Neural cell (in vitro differentiated cells): ENCODE measurements around the gene RSRP1. TPM values are rescaled to one million over a fixed set of nuclear protein-coding genes. Genes with fewer than 3 reads are reported as not detected.

Source experiments
- H2AFZ ChIP-seq: fragments of 200-600, 300-800 bp; sonication (generic), shearing (Covaris generic); 2 replicates; pipeline ENCODE4 v1.6.0; 2014; ENCODE audit warnings: low read depth, mild to moderate bottlenecking, antibody characterized with exemption, low read length, moderate library complexity
- H3F3A ChIP-seq: fragments of 200-600 bp; shearing (Covaris generic); 2 replicates; pipeline ENCODE4 v1.6.1; 2016; ENCODE audit warnings: mild to moderate bottlenecking, moderate library complexity, mixed read lengths, antibody characterized with exemption, low read length; ENCODE audit not compliant: insufficient read depth, poor library complexity, severe bottlenecking
- H3K27ac ChIP-seq: fragments of 200-600, 300-800 bp; sonication (generic), shearing (Covaris generic); 2 replicates; pipeline ENCODE4 v1.5.1; 2014; ENCODE audit warnings: mild to moderate bottlenecking, low read length, moderate library complexity
- H3K27me3 ChIP-seq: fragments of 300-800, 200-600 bp; sonication (generic), shearing (Covaris generic); 2 replicates; pipeline ENCODE4 v1.6.0; 2014; ENCODE audit warnings: mild to moderate bottlenecking, low read depth, low read length, moderate library complexity; ENCODE audit not compliant: insufficient read depth
- H3K36me3 ChIP-seq: fragments of 300-800, 200-600 bp; sonication (generic), shearing (Covaris generic); 2 replicates; pipeline ENCODE4 v1.5.1; 2014; ENCODE audit warnings: mild to moderate bottlenecking, antibody characterized with exemption, low read length, moderate library complexity; ENCODE audit not compliant: insufficient read depth
- H3K4me2 ChIP-seq: fragments of 300-800, 200-600 bp; sonication (generic), shearing (Covaris generic); 2 replicates; pipeline ENCODE4 v1.6.0; 2014; ENCODE audit warnings: mild to moderate bottlenecking, low read length
- H3K4me3 ChIP-seq: fragments of 300-800, 200-600 bp; sonication (generic), shearing (Covaris generic); 2 replicates; pipeline ENCODE4 v1.5.1; 2014; ENCODE audit warnings: mild to moderate bottlenecking, low read length, moderate library complexity
- H3K79me2 ChIP-seq: fragments of 200-600 bp; shearing (Covaris generic); replicated peaks from 2 replicates; pipeline ENCODE4 v1.6.0; 2014; ENCODE audit warnings: mild to moderate bottlenecking, low read length, moderate library complexity; ENCODE audit not compliant: insufficient read depth
- H3K9ac ChIP-seq: fragments of 300-800, 200-600 bp; sonication (generic), shearing (Covaris generic); 2 replicates; pipeline ENCODE4 v1.6.1; 2016; ENCODE audit warnings: mild to moderate bottlenecking, low read length, mixed read lengths
- H3K9me2 ChIP-seq: fragments of 200-600 bp; shearing (Covaris generic); 2 replicates; pipeline ENCODE4 v1.6.1; 2016; ENCODE audit warnings: mild to moderate bottlenecking, low read length, mixed read lengths; ENCODE audit not compliant: insufficient read depth
- H3K9me3 ChIP-seq: fragments of 200-600, 300-800 bp; sonication (generic), shearing (Covaris generic); 2 replicates; pipeline ENCODE4 v1.6.1; 2016; ENCODE audit warnings: mild to moderate bottlenecking, mixed run types, low read length, moderate library complexity, mixed read lengths
- H4K20me1 ChIP-seq: fragments of 200-600 bp; shearing (Covaris generic); 2 replicates; pipeline ENCODE4 v1.6.1; 2016; ENCODE audit warnings: mild to moderate bottlenecking, mixed run types; ENCODE audit not compliant: insufficient read depth
- CTCF ChIP-seq: fragments of 450-650 bp; IDR thresholded peaks from 2 replicates; pipeline ENCODE4 v1.5.1; 2014; ENCODE audit warnings: antibody characterized with exemption, mild to moderate bottlenecking, moderate library complexity; ENCODE audit not compliant: poor library complexity, severe bottlenecking
- EP300 ChIP-seq: fragments of 450-650 bp; conservative IDR thresholded peaks from 2 replicates; pipeline ENCODE4 v1.6.1; 2014; ENCODE audit warnings: antibody characterized with exemption, mild to moderate bottlenecking, moderate library complexity; ENCODE audit not compliant: poor library complexity, severe bottlenecking
- EZH2 ChIP-seq: fragments of 200-600, 300-800 bp; shearing (Covaris generic), sonication (generic); IDR thresholded peaks from 2 replicates; pipeline ENCODE4 v1.6.1; 2014; ENCODE audit warnings: antibody characterized with exemption, low read length, borderline replicate concordance, mild to moderate bottlenecking; ENCODE audit not compliant: insufficient read depth, poor library complexity, severe bottlenecking
- MXI1 ChIP-seq: fragments of 450-650 bp; conservative IDR thresholded peaks from 2 replicates; pipeline ENCODE4 v1.6.1; 2014; ENCODE audit warnings: antibody characterized with exemption, mild to moderate bottlenecking; ENCODE audit not compliant: poor library complexity, severe bottlenecking
- POLR2AphosphoS5 ChIP-seq: IDR thresholded peaks from 2 replicates; pipeline ENCODE4 v1.6.1; 2012
- RAD21 ChIP-seq: fragments of 450-650 bp; conservative IDR thresholded peaks from 2 replicates; pipeline ENCODE4 v1.6.1; 2014; ENCODE audit warnings: antibody characterized with exemption, mild to moderate bottlenecking, moderate library complexity
- REST ChIP-seq: IDR thresholded peaks from 2 replicates; pipeline ENCODE4 v1.6.1; 2012; ENCODE audit warnings: borderline replicate concordance
- SMC3 ChIP-seq: fragments of 450-650 bp; conservative IDR thresholded peaks from 2 replicates; pipeline ENCODE4 v1.6.1; 2014; ENCODE audit warnings: antibody characterized with exemption, mild to moderate bottlenecking, moderate library complexity; ENCODE audit not compliant: poor library complexity
- TAF1 ChIP-seq: IDR thresholded peaks from 2 replicates; pipeline ENCODE4 v1.6.1; 2012; ENCODE audit warnings: low read depth
- polyA plus RNA-seq: library from polyadenylated mRNA; depleted of rRNA; stranded (reverse); fragments of >200 nt; gene quantifications from 2 replicates; pipeline ENCODE4 v1.2.3, GENCODE V29; 2014

Gene RSRP1
- polyA plus RNA-seq, 1 donor from 2014 or later: 152 TPM

GRCh38 chr1:25217598-25218232 lies 29.5 kb downstream of the RSRP1 start:
- Histone ChIP-seq H3K27me3 (no peaks in the 10 kb centered on the region), H3K27ac (no peak overlapping the region), H3K9me2 (no peaks in the 10 kb centered on the region), H3K79me2 (no peaks in the 10 kb centered on the region), H2AFZ (no peak overlapping the region), H4K20me1 (no peaks in the 10 kb centered on the region), H3F3A (no peaks in the 10 kb centered on the region), H3K9ac (no peak overlapping the region), H3K4me3 (no peak overlapping the region), H3K4me2 (no peak overlapping the region), H3K36me3 (no peaks in the 10 kb centered on the region), H3K9me3 (no peaks in the 10 kb centered on the region)
- TF ChIP-seq REST: no peak
- TF ChIP-seq RAD21: no peak
- no peak for TF ChIP-seq MXI1
- TF ChIP-seq POLR2AphosphoS5: no peak
- no peak for TF ChIP-seq CTCF
- TF ChIP-seq EZH2: no peak

DNA sequence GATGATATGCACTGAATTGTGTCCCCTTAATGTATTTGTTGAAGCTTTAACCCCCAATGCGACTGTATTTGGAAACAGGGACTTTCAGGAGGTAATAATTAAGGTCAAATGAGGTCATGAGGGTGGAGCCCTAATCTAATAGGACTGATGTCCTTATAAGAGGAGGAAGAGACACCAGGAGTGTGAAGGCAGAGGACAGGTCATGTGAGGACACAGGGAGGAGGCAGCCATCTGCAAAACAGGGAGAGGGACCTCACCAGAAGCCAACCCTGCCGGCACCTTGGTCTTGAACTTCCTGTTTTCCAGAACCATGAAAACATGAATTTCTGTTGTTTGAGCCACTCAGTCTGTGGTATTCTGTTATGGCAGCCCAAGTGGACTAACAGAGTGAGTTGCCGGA lies 30.2 kb downstream of the RSRP1 start:
- Histone ChIP-seq H3K4me2 (no peak overlapping the region), H3K79me2 (no peaks in the 10 kb centered on the region), H3K9me3 (no peaks in the 10 kb centered on the region), H4K20me1 (no peaks in the 10 kb centered on the region), H3K36me3 (no peaks in the 10 kb centered on the region), H3K9me2 (no peaks in the 10 kb centered on the region), H2AFZ (no peak overlapping the region), H3K27me3 (no peaks in the 10 kb centered on the region), H3K27ac (no peak overlapping the region), H3F3A (no peaks in the 10 kb centered on the region), H3K9ac (no peak overlapping the region), H3K4me3 (no peak overlapping the region)
- TF ChIP-seq EZH2 (no peak), REST (no peak), EP300 (no peak), CTCF (no peak), RAD21 (no peak), SMC3 (no peak), MXI1 (no peak), POLR2AphosphoS5 (no peak), TAF1 (no peak)
